Gastroesophageal sphincter (tissue), 4 donors: ENCODE data around the gene EPHA3. TPM values are rescaled to one million over a fixed set of nuclear protein-coding genes. Genes with fewer than 3 reads are reported as not detected.

ENCODE experiments used
- ATAC-seq: fragments of 150-250 bp; one replicate; pipeline ENCODE4 v1.9.1; 2016; ENCODE audit warnings: mild to moderate bottlenecking, moderate library complexity
- H3K27ac ChIP-seq, 4 donors: fragments of 200-600 bp; sonication (generic) in 3 of 4; 1 replicate in 3 of 4; 2 replicates in 1 of 4; pipeline ENCODE4 v1.5.1; 2016 to 2019
- H3K27me3 ChIP-seq: fragments of 200-600 bp; sonication (generic); one replicate; pipeline ENCODE4 v1.5.1; 2019
- H3K36me3 ChIP-seq, 2 donors: fragments of 200-600 bp; sonication (generic); one replicate each; pipeline ENCODE4 v1.5.1; 2019; ENCODE audit warnings: control low read depth in 1 of 2
- H3K4me1 ChIP-seq, 3 donors: fragments of 200-600 bp; sonication (generic); 1 replicate in 2 of 3; 2 replicates in 1 of 3; pipeline ENCODE4 v1.5.1; 2016 to 2019; ENCODE audit warnings: control low read depth in 2 of 3
- H3K4me3 ChIP-seq, 2 donors: fragments of 200-600 bp; sonication (generic); one replicate each; pipeline ENCODE4 v1.5.1; 2019; ENCODE audit warnings: mild to moderate bottlenecking in 1 of 2, moderate library complexity in 1 of 2
- H3K9me3 ChIP-seq, 3 donors: fragments of 200-600 bp; sonication (generic); one replicate each; pipeline ENCODE4 v1.5.1; 2017 to 2019; ENCODE audit warnings: control low read depth in 2 of 3
- EP300 ChIP-seq: sonication (generic); formaldehyde crosslinking; IDR thresholded peaks from one replicate; pipeline ENCODE4 v1.6.1; 2017; ENCODE audit warnings: antibody characterized with exemption, mild to moderate bottlenecking
- POLR2A ChIP-seq, 2 donors: fragments of 450-650 bp; IDR thresholded peaks; one replicate each; pipeline ENCODE4 v1.6.1; 2017; ENCODE audit warnings: antibody characterized with exemption in 2 of 2, mild to moderate bottlenecking in 2 of 2, moderate library complexity in 1 of 2
- POLR2AphosphoS5 ChIP-seq: sonication (generic); formaldehyde crosslinking; IDR thresholded peaks from one replicate; pipeline ENCODE4 v1.6.1; 2017; ENCODE audit warnings: antibody characterized with exemption
- WGBS, 2 donors: methylation state at CpG; one replicate each; pipeline ENCODE4 v1.1.5; 2018; ENCODE audit warnings: low coverage in 1 of 2; 5-methylcytosine and 5-hydroxymethylcytosine counted together
- total RNA-seq, 4 donors: library from RNA; depleted of rRNA; stranded (reverse); fragments of >200 nt; gene quantifications; one replicate each; pipeline ENCODE4 v1.1.0, GENCODE V29; 2016
- TF ChIP-seq, protein P1 (sequence below), 4 experiments: fragments of 200-600 bp in 2 of 4; fragments of 450-650 bp in 2 of 4; sonication (generic) in 1 of 4; IDR thresholded peaks; one replicate each; pipeline ENCODE4 v1.5.1; 2017 to 2019; ENCODE audit warnings: antibody characterized with exemption in 4 of 4, mild to moderate bottlenecking in 2 of 4, moderate library complexity in 2 of 4

EPHA3 gene
- total RNA-seq, 4 donors from 2014 or later: 9.3 to 20.4 (median 15.9) TPM

DNA sequence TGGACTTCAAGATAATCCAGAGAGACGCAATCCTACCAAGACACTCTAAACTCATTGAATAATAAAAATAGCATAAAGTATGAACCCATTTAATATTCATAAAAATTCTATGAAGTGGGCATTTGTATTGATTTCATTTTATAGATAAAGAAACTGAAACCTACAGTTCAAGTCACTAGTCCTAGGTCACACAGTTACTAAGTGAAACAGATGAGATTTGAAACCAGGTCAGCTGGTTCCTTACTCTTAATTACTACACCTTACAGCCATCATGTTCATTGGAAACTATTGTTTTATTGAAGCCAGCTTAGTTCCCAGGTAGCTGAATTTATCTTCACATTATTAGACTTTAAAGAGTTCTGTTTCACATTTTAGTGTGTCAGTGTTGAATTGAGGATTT, 158.7 kb downstream of the EPHA3 start:
- ATAC-seq: no peak
- TF ChIP-seq POLR2A (IDR thresholded peaks at IDR 0.05) (no peak), POLR2AphosphoS5 (no peak), EP300 (no peak)
- TF ChIP-seq, protein P1, sequence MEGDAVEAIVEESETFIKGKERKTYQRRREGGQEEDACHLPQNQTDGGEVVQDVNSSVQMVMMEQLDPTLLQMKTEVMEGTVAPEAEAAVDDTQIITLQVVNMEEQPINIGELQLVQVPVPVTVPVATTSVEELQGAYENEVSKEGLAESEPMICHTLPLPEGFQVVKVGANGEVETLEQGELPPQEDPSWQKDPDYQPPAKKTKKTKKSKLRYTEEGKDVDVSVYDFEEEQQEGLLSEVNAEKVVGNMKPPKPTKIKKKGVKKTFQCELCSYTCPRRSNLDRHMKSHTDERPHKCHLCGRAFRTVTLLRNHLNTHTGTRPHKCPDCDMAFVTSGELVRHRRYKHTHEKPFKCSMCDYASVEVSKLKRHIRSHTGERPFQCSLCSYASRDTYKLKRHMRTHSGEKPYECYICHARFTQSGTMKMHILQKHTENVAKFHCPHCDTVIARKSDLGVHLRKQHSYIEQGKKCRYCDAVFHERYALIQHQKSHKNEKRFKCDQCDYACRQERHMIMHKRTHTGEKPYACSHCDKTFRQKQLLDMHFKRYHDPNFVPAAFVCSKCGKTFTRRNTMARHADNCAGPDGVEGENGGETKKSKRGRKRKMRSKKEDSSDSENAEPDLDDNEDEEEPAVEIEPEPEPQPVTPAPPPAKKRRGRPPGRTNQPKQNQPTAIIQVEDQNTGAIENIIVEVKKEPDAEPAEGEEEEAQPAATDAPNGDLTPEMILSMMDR (IDR thresholded peaks at IDR 0.05): no peak
- no peaks in the 10 kb centered on the region for H3K36me3 ChIP-seq
- H3K9me3 ChIP-seq: no peaks in the 10 kb centered on the region
- no peak overlapping the region for H3K27ac ChIP-seq
- H3K4me1 ChIP-seq: no peaks in the 10 kb centered on the region
- H3K27me3 ChIP-seq: no peaks in the 10 kb centered on the region
- no peak overlapping the region for H3K4me3 ChIP-seq
- WGBS, 2 donors: 77 to 89% methylated on average over 1 of the region's 1 CpG

DNA sequence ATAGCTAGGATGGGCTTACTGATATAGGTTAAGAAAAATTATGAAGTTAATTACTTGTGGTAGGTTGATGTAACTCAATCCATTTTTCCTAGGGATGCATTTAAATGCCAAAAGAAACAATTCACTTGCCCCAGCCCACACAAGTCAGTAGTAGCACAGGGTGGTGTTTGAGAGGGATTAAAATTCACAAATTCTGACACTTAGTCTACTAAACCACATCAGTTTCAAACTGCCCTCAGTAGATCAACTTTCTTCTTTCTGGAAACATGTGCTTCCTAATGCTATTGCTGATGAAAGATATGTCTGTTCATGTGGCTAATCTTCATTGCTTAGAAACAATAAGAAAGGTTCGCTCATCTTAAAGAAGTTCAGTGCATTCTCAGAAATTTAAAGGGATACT, 160.6 kb downstream of the EPHA3 start:
- TF ChIP-seq EP300 (no peak), POLR2AphosphoS5 (no peak), POLR2A (IDR thresholded peaks at IDR 0.05) (no peak)
- TF ChIP-seq, protein P1 (IDR thresholded peaks at IDR 0.05): no peak
- Histone ChIP-seq H3K9me3 (no peaks in the 10 kb centered on the region), H3K4me3 (no peak overlapping the region), H3K4me1 (peaks cover 0 to 3% (median 0%) of the 10 kb centered on the region in 3 donors), H3K27me3 (no peaks in the 10 kb centered on the region), H3K36me3 (no peaks in the 10 kb centered on the region), H3K27ac (no peak overlapping the region)
- WGBS, 2 donors: 86 to 100% methylated on average over 1 of the region's 1 CpG
- ATAC-seq: no peak

GRCh38 chr3:89270201-89270600, 162.8 kb downstream of the EPHA3 start:
- Histone ChIP-seq H3K4me1 (peaks cover 0 to 12% (median 0%) of the 10 kb centered on the region in 3 donors), H3K9me3 (no peaks in the 10 kb centered on the region), H3K27ac (no peak overlapping the region), H3K36me3 (no peaks in the 10 kb centered on the region), H3K27me3 (no peaks in the 10 kb centered on the region), H3K4me3 (no peak overlapping the region)
- TF ChIP-seq EP300 (no peak), POLR2AphosphoS5 (no peak), POLR2A (IDR thresholded peaks at IDR 0.05) (no peak)
- TF ChIP-seq, protein P1 (IDR thresholded peaks at IDR 0.05): no peak
- ATAC-seq: no peak
- WGBS, 2 donors: 83 to 89% methylated on average over 1 of the region's 1 CpG

DNA sequence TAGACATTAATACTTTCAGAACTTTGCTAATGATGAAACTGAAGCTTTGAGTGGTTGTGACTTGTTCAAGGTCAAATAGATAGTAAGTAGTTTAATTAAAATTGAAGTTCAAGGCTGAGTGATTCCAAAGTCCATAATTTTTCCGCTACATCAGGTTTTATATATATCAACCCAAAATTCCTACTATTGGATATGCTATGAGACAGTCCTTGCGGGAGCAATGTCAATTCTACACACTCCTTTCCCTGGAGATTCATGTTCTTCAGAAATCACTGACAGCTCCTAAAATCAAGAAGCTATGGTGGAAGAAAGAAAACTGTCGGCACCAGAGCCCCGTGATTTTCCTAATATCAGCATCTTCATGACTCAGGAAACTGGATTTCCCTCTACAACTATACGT, 167.6 kb downstream of the EPHA3 start:
- TF ChIP-seq POLR2A (IDR thresholded peaks at IDR 0.05) (no peak), EP300 (no peak), POLR2AphosphoS5 (no peak)
- TF ChIP-seq, protein P1 (IDR thresholded peaks at IDR 0.05): no peak
- WGBS, 2 donors: 90 to 100% methylated on average over 4 to 5 of the region's 5 CpGs

DNA sequence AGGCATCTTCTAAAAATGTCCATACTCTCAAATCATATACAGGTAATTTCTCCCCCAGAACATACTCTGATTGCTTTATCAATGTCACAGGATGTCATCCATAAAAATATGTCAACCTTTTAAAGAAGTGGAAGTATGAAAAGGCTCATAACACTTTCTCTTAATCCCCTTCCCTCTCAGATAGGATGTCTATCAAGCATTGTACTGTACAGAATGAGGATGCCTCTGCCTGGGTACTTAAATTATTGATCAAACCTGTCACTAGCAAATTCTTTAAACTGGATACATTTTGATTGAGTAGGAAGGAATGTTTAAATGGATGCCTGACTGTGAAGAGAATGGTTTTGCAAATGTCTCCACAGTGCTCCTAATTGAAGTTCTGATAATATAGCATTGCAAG, 168.7 kb downstream of the EPHA3 start:
- TF ChIP-seq POLR2AphosphoS5 (no peak), POLR2A (IDR thresholded peaks at IDR 0.05) (no peak), EP300 (no peak)
- Histone ChIP-seq H3K27me3 (no peaks in the 10 kb centered on the region), H3K36me3 (no peaks in the 10 kb centered on the region), H3K4me1 (peaks cover 0 to 12% (median 0%) of the 10 kb centered on the region in 3 donors), H3K4me3 (no peak overlapping the region), H3K27ac (no peak overlapping the region), H3K9me3 (no peaks in the 10 kb centered on the region)
- no peak for ATAC-seq

More for the DNA sequence above, 167.6 kb downstream of the EPHA3 start:
- no peak overlapping the region for H3K27ac ChIP-seq
- H3K4me1 ChIP-seq: peaks cover 0 to 12% (median 0%) of the 10 kb centered on the region in 3 donors
- no peaks in the 10 kb centered on the region for H3K36me3 ChIP-seq
- H3K9me3 ChIP-seq: no peaks in the 10 kb centered on the region
- no peaks in the 10 kb centered on the region for H3K27me3 ChIP-seq
- H3K4me3 ChIP-seq: no peak overlapping the region
- ATAC-seq: no peak
